H7 (cell line): Measurements from ENCODE around the gene RBMY1F. TPM values are rescaled to one million over a fixed set of nuclear protein-coding genes. Genes with fewer than 3 reads are reported as not detected.
"Not testable (repeated sequence)": the region's sequence is repeated elsewhere in the genome, so short reads cannot be mapped to it uniquely, and the experiment has no call there.

ENCODE experiments used
- DNase-seq: peaks from one replicate; pipeline ENCODE4 v3.0.0; 2012
- H3K27me3 ChIP-seq: 2 replicates; pipeline ENCODE4 v1.6.0; 2011; ENCODE audit warnings: mild to moderate bottlenecking, low read length; ENCODE audit not compliant: control insufficient read depth, insufficient read depth
- H3K36me3 ChIP-seq: replicated peaks from 2 replicates; pipeline ENCODE4 v1.5.1; 2011; ENCODE audit warnings: low read length; ENCODE audit not compliant: control insufficient read depth, insufficient read depth
- H3K4me3 ChIP-seq: 2 replicates; pipeline ENCODE4 v1.5.1; 2011; ENCODE audit warnings: low read depth, mild to moderate bottlenecking, control low read depth, low read length, moderate library complexity; ENCODE audit not compliant: insufficient read depth
- total RNA-seq: library from RNA; depleted of rRNA; stranded (reverse); fragments of >200 nt; shearing (Covaris generic); gene quantifications from 2 replicates; pipeline ENCODE4 v1.2.3, GENCODE V29; 2014; rRNA removed

RBMY1F gene
- total RNA-seq = not detected in 2 replicates

GRCh38 chrY:22182823-22183222 is at the start of gene RBMY1F:
Gene RBMY1F (minus strand): TSS chrY:22182923. CDS start chrY:22180969, 1,954 bp downstream.
- not testable (repeated sequence) for H3K4me3 ChIP-seq, H3K36me3 ChIP-seq, DNase-seq, H3K27me3 ChIP-seq

- not testable (repeated sequence) for H3K27me3 ChIP-seq, H3K36me3 ChIP-seq, H3K4me3 ChIP-seq, DNase-seq
Measured at GRCh38 chrY:22151144-22151543, 31.6 kb downstream of the RBMY1F start.

- H3K27me3 ChIP-seq, DNase-seq, H3K4me3 ChIP-seq, H3K36me3 ChIP-seq: not testable (repeated sequence)
Measured at GRCh38 chrY:22141011-22141695, 41.6 kb downstream of the RBMY1F start.

- H3K36me3 ChIP-seq, H3K4me3 ChIP-seq, DNase-seq: not testable (repeated sequence)
Measured at GRCh38 chrY:22134719-22135118, 48.0 kb downstream of the RBMY1F start.

GRCh38 chrY:22130494-22130893 is 52.2 kb downstream of the RBMY1F start:
- not testable (repeated sequence) for H3K27me3 ChIP-seq, DNase-seq, H3K36me3 ChIP-seq, H3K4me3 ChIP-seq

More at GRCh38 chrY:22134719-22135118, 48.0 kb downstream of the RBMY1F start:
- H3K27me3 ChIP-seq = not testable (repeated sequence)

Other genes with a start within 250 kb of the RBMY1F start
- not detected in 2 replicates for gene RBMY1J, start 220.5 kb upstream of the RBMY1F start, total RNA-seq